H1 (cell line): ENCODE data around the gene LIPC. TPM values are rescaled to one million over a fixed set of nuclear protein-coding genes. Genes with fewer than 3 reads are reported as not detected.

Experiments
- CTCF ChIA-PET: fragments of 300-600 bp; sonication (Branson Sonifier 250); formaldehyde crosslinking; loops from one replicate; lab custom pipeline; 2021; ENCODE audit not compliant: partially characterized antibody; lab: Charles Lee
- POLR2A ChIA-PET: fragments of 300-600 bp; sonication (Branson Sonifier 250); formaldehyde crosslinking; loops from one replicate; lab custom pipeline; 2021; ENCODE audit warnings: inconsistent platforms; ENCODE audit not compliant: partially characterized antibody; lab: Charles Lee
- DNase-seq, 2 experiments: peaks; one replicate each; pipeline versions ENCODE4 v3.0.0 to v3.0.0-alpha.2; 2010 to 2022; ENCODE audit warnings: low spot score in 2 of 2, low read depth in 1 of 2, mixed read lengths in 1 of 2
- FAIRE-seq: peaks from 2 replicates; lab custom pipeline; 2011; peaks lifted over from hg19 to GRCh38; lab: Jason Lieb, UNC
- H2AFZ ChIP-seq: 2 replicates; pipeline ENCODE4 v1.8.1; 2012; ENCODE audit warnings: low read length, inconsistent platforms
- H2AK5ac ChIP-seq: 2 replicates; pipeline ENCODE4 v1.6.1; 2013; ENCODE audit warnings: low read depth, low read length
- H2BK120ac ChIP-seq: replicated peaks from 2 replicates; pipeline ENCODE3; 2013; ENCODE audit warnings: low read depth, low read length, inconsistent platforms
- H2BK12ac ChIP-seq: 2 replicates; pipeline ENCODE4 v1.6.1; 2013; ENCODE audit warnings: low read depth, low read length
- H2BK15ac ChIP-seq: 2 replicates; pipeline ENCODE4 v1.6.1; 2013; ENCODE audit warnings: low read length
- H2BK20ac ChIP-seq: 2 replicates; pipeline ENCODE4 v1.6.1; 2013; ENCODE audit warnings: low read length
- H2BK5ac ChIP-seq: 2 replicates; pipeline ENCODE4 v1.6.1; 2013; ENCODE audit warnings: low read depth, low read length
- H3K14ac ChIP-seq: 2 replicates; pipeline ENCODE4 v1.6.1; 2013; ENCODE audit warnings: inconsistent platforms; ENCODE audit not compliant: insufficient read length
- H3K18ac ChIP-seq: 2 replicates; pipeline ENCODE4 v1.6.1; 2013; ENCODE audit warnings: low read length; ENCODE audit errors: extremely low read depth
- H3K23ac ChIP-seq: 2 replicates; pipeline ENCODE4 v1.6.1; 2013; ENCODE audit warnings: inconsistent platforms; ENCODE audit not compliant: insufficient read length
- H3K23me2 ChIP-seq: 2 replicates; pipeline ENCODE4 v1.6.1; 2013; ENCODE audit warnings: low read depth, low read length
- H3K27ac ChIP-seq: 2 replicates; pipeline ENCODE4 v1.6.1; 2011; ENCODE audit warnings: low read depth, low read length, inconsistent platforms
- H3K27me3 ChIP-seq, 4 experiments: replicated peaks in 1 of 4; 1 replicate in 1 of 4; 2 replicates in 3 of 4; pipeline versions ENCODE4 v1.6.1 to v1.8.1; 2011 to 2013; ENCODE audit warnings: low read length in 3 of 4, mild to moderate bottlenecking in 3 of 4, inconsistent platforms in 2 of 4, mixed read lengths in 2 of 4, moderate library complexity in 1 of 4; ENCODE audit not compliant: control insufficient read depth in 3 of 4, insufficient read depth in 3 of 4; ENCODE audit errors: extremely low read depth in 1 of 4
- H3K36me3 ChIP-seq, 4 experiments: 2 replicates each; pipeline versions ENCODE4 v1.6.1 to v1.8.1; 2011 to 2013; ENCODE audit warnings: mild to moderate bottlenecking in 4 of 4, low read length in 3 of 4, moderate library complexity in 2 of 4, control low read depth in 1 of 4, inconsistent platforms in 1 of 4; ENCODE audit not compliant: insufficient read depth in 4 of 4, control insufficient read depth in 2 of 4
- H3K4ac ChIP-seq: replicated peaks from 2 replicates; pipeline ENCODE3; 2013; ENCODE audit warnings: low read length, low read depth, mixed read lengths, inconsistent platforms; ENCODE audit not compliant: insufficient read length
- H3K4me1 ChIP-seq, 4 experiments: replicated peaks in 1 of 4; 1 replicate in 1 of 4; 2 replicates in 3 of 4; pipeline versions ENCODE4 v1.6.1 to v1.8.1; 2011 to 2013; ENCODE audit warnings: low read length in 3 of 4, inconsistent platforms in 2 of 4, mixed read lengths in 1 of 4; ENCODE audit not compliant: insufficient read depth in 4 of 4, control insufficient read depth in 3 of 4
- H3K4me2 ChIP-seq, 2 experiments: 2 replicates each; pipeline versions ENCODE4 v1.6.1 to v1.8.1; 2011 to 2013; ENCODE audit warnings: low read depth in 2 of 2, low read length in 2 of 2, control low read depth in 1 of 2, inconsistent platforms in 1 of 2, mild to moderate bottlenecking in 1 of 2; ENCODE audit not compliant: insufficient read depth in 1 of 2
- H3K4me3 ChIP-seq, 4 experiments: fragments of 200-600, 300-600 bp in 1 of 4; sonication (generic), shearing (Covaris generic), sonication (Bioruptor Twin) in 1 of 4; 2 replicates each; pipeline versions ENCODE4 v1.5.1 to v1.8.1; 2011 to 2016; ENCODE audit warnings: low read length in 4 of 4, low read depth in 3 of 4, control low read depth in 2 of 4, inconsistent platforms in 2 of 4, mild to moderate bottlenecking in 2 of 4, mixed read lengths in 1 of 4, moderate library complexity in 1 of 4; ENCODE audit not compliant: insufficient read depth in 2 of 4; ENCODE audit errors: extremely low read depth in 1 of 4
- H3K56ac ChIP-seq: replicated peaks from 2 replicates; pipeline ENCODE3; 2013; ENCODE audit warnings: low read depth, mild to moderate bottlenecking, mixed read lengths, low read length, inconsistent platforms; ENCODE audit not compliant: insufficient read length
- H3K79me1 ChIP-seq: 2 replicates; pipeline ENCODE4 v1.6.1; 2013; ENCODE audit warnings: low read depth, low read length, control low read depth
- H3K79me2 ChIP-seq, 2 experiments: 2 replicates each; pipeline versions ENCODE4 v1.6.1 to v1.8.1; 2012 to 2013; ENCODE audit warnings: low read length in 2 of 2, mild to moderate bottlenecking in 2 of 2, inconsistent platforms in 1 of 2; ENCODE audit not compliant: insufficient read depth in 2 of 2, control insufficient read depth in 1 of 2
- H3K9ac ChIP-seq, 4 experiments: replicated peaks in 1 of 4; 1 replicate in 1 of 4; 2 replicates in 3 of 4; pipeline versions ENCODE4 v1.6.1 to v1.8.1; 2011 to 2013; ENCODE audit warnings: low read depth in 3 of 4, low read length in 3 of 4, control low read depth in 2 of 4, mild to moderate bottlenecking in 2 of 4, moderate library complexity in 2 of 4, inconsistent platforms in 1 of 4; ENCODE audit errors: extremely low read depth in 1 of 4
- H3K9me3 ChIP-seq, 2 experiments: 2 replicates each; pipeline versions ENCODE4 v1.6.1 to v1.8.1; 2012 to 2013; ENCODE audit warnings: mild to moderate bottlenecking in 2 of 2, moderate library complexity in 2 of 2, control low read depth in 1 of 2, inconsistent platforms in 1 of 2, low read depth in 1 of 2, low read length in 1 of 2, mixed read lengths in 1 of 2; ENCODE audit not compliant: insufficient read depth in 2 of 2
- H4K20me1 ChIP-seq, 2 experiments: replicated peaks in 1 of 2; 2 replicates each; pipeline versions ENCODE3 to v1.8.1; 2011 to 2013; ENCODE audit warnings: inconsistent platforms in 2 of 2, low read length in 2 of 2, mild to moderate bottlenecking in 1 of 2; ENCODE audit not compliant: insufficient read depth in 2 of 2, control insufficient read depth in 1 of 2
- H4K5ac ChIP-seq: 2 replicates; pipeline ENCODE4 v1.6.1; 2013; ENCODE audit warnings: low read length, low read depth, mixed read lengths, inconsistent platforms; ENCODE audit not compliant: insufficient read length
- H4K8ac ChIP-seq: 2 replicates; pipeline ENCODE4 v1.8.0; 2013; ENCODE audit warnings: mild to moderate bottlenecking, moderate library complexity, low read length, inconsistent platforms; ENCODE audit not compliant: insufficient read depth; ENCODE audit errors: extremely low read depth
- H4K91ac ChIP-seq: replicated peaks from 2 replicates; pipeline ENCODE3; 2013; ENCODE audit warnings: low read length, mixed read lengths, inconsistent platforms; ENCODE audit not compliant: insufficient read length
- CHD1 ChIP-seq: IDR thresholded peaks from 2 replicates; pipeline ENCODE4 v1.6.1; 2012; ENCODE audit warnings: low read depth, low read length, improper control_type of control experiment
- JUND ChIP-seq: IDR thresholded peaks from 2 replicates; pipeline ENCODE4 v1.6.1; 2011; ENCODE audit warnings: mild to moderate bottlenecking, improper control_type of control experiment, low read length
- WGBS, 2 experiments: shearing (Covaris generic) in 1 of 2; methylation state at CpG; one replicate each; pipeline versions ENCODE4 v1.1.6 to v1.1.7; 2013 to 2015; ENCODE audit warnings: low lambda C conversion rate in 2 of 2, mixed read lengths in 2 of 2, inconsistent platforms in 1 of 2, low coverage in 1 of 2, missing lambda C conversion rate in 1 of 2; ENCODE audit not compliant: insufficient replicate concordance in 2 of 2, insufficient coverage in 1 of 2, insufficient read length in 1 of 2; ENCODE audit errors: extremely low coverage in 1 of 2, missing lambda C conversion rate in 1 of 2; 5-methylcytosine and 5-hydroxymethylcytosine counted together
- polyA plus RNA-seq, 7 experiments: library from polyadenylated mRNA; depleted of rRNA in 3 of 7; stranded (reverse) in 5 of 7; unstranded in 2 of 7; fragments of >200 nt in 5 of 7; fragments of 200-250 nt in 2 of 7; gene quantifications; 1 replicate in 5 of 7; 2 replicates in 1 of 7; 4 replicates in 1 of 7; pipeline versions ENCODE4 v1.2.1 to v1.2.3, GENCODE V29; 2011 to 2013; ENCODE audit warnings: missing spikeins in 2 of 7, mixed read lengths in 2 of 7
- total RNA-seq: library from RNA; stranded (reverse); fragmentation: NEBNext Ultra II Directional; extraction: Animal tissue kit (Norgen Biotek cat#: 25700); gene quantifications from 2 replicates; pipeline ENCODE4 v1.2.1, GENCODE V29; 2021

Gene LIPC
- total and polyA plus RNA-seq, 2 of the 8 experiments (the other 6 are each of a cell fraction or from before 2014, with no cell fraction given), result not detected

GRCh38 chr15:58503139-58504027 lies 71.6 kb downstream of the LIPC start:
- Histone ChIP-seq H2BK12ac (no peak overlapping the region), H2AK5ac (no peak overlapping the region), H3K36me3 (no peaks in the 10 kb centered on the region), H3K27ac (no peak overlapping the region), H3K14ac (no peak overlapping the region), H4K91ac (no peak overlapping the region), H3K9me3 (no peaks in the 10 kb centered on the region), H3K27me3 (no peaks in the 10 kb centered on the region), H2BK5ac (no peak overlapping the region), H3K4me1 (no peaks in the 10 kb centered on the region), H3K4me3 (no peak overlapping the region), H3K4ac (no peak overlapping the region), H4K8ac (no peak overlapping the region), H3K56ac (no peak overlapping the region), H4K5ac (no peak overlapping the region), H3K23me2 (no peaks in the 10 kb centered on the region), H3K9ac (no peak overlapping the region), H2BK15ac (no peak overlapping the region), H3K79me1 (no peaks in the 10 kb centered on the region), H2BK20ac (no peak overlapping the region), H3K23ac (no peak overlapping the region), H2AFZ (no peak overlapping the region), H3K18ac (no peak overlapping the region), H2BK120ac (no peak overlapping the region), H3K4me2 (no peak overlapping the region), H3K79me2 (no peaks in the 10 kb centered on the region), H4K20me1 (no peaks in the 10 kb centered on the region)
- ChIA-PET POLR2A (no interaction called here), CTCF (no interaction called here)
- 85% methylated on average over 6 of the region's 6 CpGs; no CpG with 5 or more reads in 1 of the 2 experiments for whole genome bisulfite sequencing, 2 experiments
- no peak for FAIRE-seq
- DNase-seq, result no peak
- TF ChIP-seq CHD1 (no peak), JUND (no peak)
